GM18517 (cell line): Measurements from ENCODE around the gene MPPED1.

Source experiments
- ATAC-seq: cut with Tn5 transposase; IDR thresholded peaks from one replicate; pipeline ENCODE4 v1.9.1; 2021; ENCODE audit warnings: mild to moderate bottlenecking, moderate library complexity; ENCODE audit not compliant: unreplicated experiment

The MPPED1 gene

DNA sequence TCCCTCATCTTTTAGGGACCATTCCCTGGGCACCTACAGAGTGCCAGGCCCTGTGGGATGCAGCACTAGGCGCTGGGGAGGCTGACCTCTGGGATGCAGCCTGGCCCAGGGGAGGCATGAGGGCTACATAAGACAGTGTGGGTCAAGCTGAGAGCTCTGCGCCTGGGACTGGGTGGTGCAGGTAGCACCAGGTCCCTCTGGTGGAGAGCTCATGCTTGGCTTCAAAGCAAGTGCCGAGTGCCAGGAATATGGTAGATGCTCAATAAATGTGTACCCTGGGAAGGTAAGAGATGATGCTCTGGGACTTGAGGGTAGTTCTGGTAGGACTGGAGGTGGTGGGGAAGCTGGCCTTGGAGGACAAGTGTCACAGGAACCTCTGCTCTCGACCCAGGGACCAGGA, 2.0 kb upstream of the MPPED1 start:
- ATAC-seq, result no peak

DNA sequence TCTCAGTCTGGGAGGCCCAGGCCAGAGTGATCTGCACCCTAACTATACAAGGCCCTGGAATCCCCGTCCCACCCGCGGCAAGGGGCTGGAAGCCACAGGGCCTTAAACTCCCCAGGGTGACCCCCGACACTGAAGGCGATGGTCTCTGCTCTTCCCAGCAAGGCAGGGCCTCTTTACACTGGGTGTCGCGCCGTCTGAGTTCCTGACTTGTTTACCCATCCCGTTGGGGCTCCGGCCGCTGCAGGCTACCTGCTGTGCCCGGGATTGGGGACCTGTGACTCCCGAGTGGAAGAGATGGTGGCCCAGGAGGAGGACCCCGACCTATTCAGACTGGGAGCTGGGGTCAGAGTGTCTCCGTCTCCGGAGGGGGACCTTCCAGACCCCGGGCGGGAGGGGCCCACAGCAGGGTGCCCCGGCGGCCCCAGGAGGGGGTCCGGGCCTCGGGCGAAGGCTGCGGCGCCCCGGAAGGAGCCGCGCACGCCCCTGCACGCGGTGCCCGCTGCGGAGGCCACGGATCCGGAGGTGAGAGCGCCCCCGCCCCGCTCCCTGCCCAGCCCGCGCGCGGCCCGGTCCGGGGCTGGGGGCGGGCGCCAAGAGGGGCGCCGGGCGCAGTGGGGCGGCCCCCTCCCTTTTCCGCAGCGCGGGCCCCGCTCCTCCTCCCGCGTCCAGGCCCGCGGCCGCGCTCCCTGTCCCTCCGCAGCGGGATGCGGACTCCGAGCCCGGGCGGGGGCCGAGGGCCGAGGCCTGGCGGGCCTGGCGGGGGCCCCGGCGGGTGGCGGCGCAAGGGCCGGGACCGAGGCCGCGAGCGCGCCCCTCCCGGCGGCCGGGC, 560 bp upstream of the MPPED1 start:
- ATAC-seq, result no peak

DNA sequence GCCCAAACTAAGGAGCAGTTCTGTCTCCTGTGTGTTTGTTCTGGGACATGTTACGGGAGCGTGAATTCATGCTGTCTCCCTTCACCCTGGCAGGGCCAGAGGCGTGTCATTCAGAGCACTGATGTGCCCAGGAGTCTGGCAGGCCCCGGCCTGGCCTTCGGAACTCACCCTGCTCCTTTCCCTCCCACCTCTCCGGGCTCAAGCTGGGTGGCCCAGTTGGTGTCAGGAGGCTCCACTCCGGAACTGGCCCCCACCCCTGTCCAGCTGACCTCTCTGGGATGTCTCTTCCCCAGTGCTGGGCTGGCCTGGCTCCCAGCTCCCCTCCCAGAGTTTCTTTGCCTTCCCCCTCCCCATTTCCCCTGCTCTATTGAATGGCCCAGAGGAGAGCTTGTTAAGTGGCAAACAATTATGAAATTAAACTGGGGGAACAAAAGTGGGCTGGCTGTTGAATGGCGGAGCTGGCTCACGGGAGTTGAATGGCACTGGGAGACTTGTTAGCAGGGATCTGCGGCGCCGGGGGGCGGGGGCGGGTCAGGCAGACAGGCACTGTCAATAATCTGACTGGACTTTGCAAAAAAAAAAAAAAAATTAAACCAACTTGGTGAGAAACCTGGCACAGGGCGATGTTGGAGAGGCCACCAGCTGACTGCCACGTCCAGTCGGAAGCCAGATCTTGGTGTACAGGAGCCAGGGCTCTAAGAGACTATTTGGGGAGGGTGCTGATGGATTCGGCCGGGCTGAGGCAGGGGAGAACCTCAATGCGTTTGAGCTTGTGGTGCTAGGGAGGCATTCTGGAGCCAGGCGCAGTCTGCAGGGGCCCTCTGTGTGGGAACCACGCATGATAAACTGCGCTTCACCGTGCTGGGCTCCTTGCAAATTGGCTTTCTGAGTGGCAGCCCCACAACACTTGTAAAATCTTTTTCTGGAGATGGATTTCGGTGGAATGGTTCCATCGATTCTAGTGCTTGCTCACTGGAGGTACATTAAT, 1.3 kb downstream of the MPPED1 start:
- no peak for ATAC-seq

DNA sequence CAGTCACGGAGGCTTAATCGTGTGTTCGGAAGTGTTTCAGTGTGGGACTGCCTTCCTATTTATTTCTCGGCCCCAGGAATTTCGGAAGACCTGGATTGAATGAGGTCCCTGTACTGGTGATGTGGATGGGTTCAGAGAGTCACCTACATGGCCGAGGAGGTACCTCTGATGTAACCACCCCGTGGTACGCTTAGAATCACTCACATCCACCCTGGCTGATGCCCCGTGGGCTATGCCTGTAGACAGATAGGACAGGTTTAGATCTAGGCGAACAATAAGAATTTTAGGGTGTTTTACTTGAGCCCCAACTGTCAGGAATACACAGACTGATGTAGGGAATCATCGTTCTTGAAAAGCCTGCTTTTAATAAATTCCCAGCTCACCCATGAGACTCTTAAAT, 2.0 kb downstream of the MPPED1 start:
- ATAC-seq, result no peak

DNA sequence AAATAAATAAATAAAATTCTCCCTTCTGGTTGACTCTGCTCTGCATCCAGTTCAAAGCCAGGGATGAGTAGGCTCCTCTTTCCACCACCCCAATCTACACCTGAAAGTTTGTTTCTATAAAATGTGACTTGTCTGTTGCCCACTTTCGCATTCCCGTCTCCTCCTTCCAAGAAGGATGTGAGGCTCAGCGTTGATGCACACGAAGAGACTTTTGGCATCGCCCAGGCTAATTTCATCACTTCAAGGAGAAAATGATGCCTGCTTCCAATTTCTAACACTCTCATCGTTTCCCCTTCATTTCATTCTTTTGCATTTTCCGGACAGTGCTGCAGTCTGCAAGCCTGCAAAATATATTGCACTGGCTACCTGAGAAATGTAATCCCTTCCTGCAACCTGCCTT, 3.9 kb downstream of the MPPED1 start:
- ATAC-seq, result no peak

DNA sequence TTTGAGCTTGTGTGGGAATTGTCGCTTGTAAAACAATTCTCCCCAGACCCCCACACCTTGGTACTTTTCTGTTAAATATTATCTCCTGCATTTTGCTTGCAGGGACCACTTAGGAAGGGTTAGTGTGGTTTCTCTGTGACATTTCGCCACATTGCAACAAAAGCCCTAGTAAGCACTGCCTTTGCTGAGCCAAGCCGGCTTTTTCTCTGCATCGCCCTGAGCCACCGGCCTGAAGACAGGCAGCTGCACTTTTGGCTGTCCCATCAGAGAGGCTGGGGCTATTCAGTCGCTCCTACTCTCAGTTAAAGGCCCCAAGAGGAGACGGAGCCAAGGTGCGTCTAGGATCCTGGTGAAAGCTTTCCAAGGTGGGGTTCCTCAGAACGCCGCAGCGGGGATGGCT, 5.7 kb downstream of the MPPED1 start:
- no peak for ATAC-seq

DNA sequence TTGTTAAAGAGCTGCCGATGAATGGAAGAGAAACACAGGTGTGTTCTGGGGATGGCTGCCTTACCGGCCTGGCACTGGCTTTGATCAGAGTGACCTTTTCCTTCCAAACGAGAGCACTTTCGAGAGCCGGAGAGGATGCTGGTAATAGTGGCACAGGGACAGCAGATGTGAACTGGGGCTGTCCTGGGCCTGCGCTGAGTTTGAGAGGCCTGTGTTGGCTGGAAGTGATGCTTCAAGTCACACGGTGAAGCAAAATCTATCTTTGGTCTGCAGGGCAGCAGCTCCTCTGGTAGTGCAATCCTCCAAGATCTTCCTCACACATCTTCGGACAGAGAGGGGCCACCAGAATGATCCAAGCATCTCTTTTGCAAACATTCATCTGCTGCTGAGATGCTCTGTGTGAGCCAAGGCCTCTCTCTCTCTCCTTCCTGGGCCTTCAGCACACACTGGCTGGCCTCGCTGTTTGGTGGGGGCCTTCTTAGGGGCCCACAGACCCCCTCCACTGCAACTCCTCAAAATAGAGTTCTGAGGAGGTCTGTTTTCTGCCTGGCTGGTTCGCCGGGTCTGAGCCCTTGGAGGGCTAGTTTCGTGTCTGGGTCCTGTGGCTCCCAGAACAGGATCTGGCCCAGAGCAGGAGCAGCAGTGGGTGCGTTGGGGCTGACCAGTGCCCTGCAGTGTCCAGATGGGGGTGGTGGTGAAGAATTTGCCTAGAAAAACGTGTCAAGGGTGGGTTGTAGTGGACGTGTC, 6.4 kb downstream of the MPPED1 start:
- ATAC-seq, result no peak

DNA sequence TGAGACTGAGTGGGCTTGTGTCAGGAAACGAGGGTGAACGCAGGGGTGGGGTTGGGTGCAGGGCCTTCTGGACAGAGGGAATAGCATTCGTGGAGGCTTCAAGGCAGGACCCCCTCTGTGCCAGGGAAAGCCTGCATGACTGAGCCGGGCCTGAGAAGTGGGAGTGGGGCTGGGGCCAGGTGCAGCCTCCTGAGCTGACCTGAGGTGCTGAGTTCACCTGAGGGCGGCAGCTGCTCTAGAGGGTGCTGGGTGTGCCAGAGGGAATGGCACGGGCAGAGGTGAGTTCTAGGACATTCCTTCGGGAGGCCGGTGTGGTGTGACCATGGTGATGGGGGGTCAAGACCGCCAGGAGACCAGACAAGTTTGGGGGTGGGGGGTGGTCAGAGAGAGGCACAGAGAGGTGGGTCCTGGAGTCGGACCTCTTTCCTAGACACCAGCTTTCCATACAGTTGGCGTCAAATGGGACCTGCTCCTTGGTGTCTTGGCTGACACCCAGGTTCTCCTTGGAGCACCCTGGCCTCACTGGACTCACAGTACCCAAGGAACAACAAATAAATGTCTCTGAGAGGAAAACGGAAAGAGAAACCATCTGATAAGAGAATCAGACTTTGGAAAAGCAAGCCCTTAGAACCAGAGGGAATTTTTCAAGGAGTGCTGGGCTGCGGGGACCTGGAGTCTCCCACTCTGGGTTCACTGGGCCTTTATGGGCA, 7.7 kb downstream of the MPPED1 start:
- ATAC-seq, result no peak

DNA sequence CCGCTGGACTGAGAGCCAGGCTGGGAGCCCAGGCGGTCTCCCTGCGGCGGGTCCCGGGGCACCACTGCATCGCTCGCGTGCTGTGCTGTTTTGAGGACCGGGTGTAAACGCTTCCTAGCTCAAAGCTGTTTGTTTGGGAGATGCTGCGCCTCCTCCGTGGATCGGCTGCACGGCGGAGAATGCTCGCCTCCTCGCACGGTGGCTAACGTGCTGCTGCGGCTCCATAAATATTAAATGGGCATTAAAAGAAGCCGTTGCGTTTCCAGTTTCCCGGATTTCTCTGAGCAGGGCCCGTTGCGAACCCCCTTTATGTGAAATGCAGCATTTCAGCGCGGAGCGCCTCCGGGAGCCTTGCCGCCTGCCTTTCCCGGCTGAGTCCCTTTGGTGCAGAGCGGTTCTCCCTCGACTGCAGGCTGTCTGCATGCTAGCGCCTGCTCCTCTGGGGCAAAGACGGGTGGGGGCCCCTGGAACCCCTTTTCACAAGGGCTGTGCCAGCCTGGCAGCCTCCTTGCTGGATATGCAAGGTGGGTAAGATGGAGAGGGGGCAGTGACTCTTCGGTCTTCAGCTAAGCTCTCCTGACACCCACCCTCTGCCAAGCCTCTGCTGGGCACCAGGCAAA, 9.3 kb downstream of the MPPED1 start:
- no peak for ATAC-seq

DNA sequence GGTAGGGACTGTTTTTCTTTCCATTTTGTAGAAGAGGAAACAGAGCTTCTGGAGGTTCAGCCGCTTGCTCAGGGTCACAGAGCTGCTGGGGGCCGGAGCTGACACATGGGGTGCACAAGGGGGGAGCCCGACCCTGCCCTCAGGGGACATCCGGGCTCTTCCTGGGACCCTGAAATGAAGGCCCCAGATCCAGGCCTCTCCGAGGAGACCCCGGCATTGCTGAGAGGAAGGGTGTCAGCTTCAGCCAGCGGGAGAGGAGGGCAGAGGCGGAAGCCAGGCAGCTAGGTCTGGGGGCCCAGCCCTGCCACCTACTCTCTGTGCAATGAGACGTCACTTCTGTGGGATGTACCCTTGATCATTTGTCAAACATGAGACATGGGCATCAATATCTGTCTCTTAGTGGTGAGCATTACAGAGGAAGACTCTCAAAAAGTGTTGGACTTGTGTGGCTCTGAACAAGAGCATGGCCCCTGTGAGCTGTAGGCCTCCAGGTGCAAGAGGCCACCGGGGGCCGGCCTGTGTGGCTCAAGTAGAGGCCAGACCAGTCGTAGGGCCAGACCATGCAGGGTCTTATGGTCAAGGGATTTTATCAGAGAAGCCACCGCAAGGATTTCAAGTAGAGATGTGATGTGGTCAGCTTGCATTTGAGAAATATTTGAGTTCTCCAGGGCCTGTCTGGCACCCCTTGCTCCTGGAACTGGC, 10.3 kb downstream of the MPPED1 start:
- ATAC-seq, result no peak

DNA sequence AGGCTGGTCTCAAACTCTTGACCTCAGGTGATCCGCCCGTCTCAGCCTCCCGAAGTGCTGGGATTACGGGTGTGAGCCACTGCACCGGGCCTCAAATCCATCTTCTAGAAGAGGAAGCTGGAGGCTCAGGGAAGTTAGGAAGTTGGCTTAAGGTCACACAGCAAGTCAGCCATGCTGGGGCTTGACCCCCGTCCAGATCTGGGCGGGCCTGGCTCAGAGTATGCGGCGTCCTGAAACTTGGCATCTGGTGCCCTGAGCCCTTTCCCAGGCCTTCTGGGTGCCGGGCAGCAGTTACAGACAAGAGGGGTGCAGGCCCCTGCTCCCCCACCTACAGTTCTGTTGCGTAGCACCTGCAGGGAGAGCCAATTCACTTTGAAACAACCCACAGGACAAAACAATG, 11.2 kb downstream of the MPPED1 start:
- no peak for ATAC-seq

DNA sequence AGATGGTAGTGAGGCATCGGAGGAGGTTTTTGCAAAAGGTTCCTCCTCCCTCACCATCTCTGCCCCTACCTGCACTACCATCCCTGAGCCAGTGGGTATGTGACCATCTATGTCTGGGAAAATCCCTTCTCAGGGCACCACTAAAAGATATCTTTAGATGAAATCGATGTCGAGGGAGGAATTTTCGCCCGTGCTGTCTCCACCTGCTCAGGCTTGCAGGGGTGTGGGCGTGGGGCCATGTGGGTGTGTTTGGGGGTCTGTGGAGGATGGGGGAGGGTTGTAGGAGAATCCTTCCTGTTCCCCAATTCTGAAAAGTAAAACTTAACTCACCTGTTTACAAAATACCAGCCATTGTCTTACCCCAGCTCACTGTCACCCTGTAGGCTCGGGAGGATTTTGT, 12.4 kb downstream of the MPPED1 start:
- ATAC-seq, result no peak

DNA sequence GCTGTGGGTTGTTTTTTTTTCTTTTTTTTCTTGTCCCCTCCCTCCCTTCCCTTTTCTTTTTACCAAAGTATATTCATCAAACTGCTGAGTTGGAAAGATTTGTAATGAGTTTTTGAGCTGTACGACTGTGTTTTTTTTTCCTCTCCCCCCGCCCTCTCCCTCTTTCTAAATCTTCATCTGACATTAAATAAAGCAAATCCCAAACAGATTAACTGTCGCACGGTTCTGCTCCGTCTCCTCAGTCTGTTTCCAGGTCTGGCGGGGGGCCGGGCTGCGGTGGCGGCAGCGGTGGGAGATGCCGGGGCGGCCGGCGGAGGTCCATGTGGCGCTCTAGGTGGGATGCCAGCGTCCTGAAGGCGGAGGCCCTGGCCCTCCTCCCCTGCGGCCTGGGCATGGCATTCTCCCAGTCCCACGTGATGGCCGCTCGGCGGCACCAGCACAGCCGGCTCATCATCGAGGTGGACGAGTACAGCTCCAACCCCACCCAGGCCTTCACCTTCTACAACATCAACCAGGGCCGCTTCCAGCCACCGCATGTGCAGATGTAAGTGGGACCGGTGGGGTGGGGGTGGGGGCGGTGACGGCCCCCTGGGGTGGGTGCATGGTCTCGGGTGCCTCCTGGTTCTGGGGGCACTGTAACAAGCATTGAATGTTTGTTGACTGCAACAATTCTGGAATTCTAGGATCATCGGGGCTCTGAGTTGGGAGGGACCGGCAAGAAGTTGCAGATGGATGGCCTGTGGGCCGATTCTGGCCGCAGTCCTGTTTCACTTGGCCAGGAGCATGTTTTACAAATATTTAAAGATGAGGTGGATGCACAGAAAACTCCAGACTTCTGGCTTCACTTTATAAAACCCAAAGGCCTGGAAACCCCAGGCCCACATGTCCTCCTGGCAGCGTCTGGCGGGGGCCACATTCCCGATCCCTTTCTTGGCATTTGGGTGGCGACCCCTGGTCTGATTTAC, 13.1 kb downstream of the MPPED1 start:
- ATAC-seq, result no peak

DNA sequence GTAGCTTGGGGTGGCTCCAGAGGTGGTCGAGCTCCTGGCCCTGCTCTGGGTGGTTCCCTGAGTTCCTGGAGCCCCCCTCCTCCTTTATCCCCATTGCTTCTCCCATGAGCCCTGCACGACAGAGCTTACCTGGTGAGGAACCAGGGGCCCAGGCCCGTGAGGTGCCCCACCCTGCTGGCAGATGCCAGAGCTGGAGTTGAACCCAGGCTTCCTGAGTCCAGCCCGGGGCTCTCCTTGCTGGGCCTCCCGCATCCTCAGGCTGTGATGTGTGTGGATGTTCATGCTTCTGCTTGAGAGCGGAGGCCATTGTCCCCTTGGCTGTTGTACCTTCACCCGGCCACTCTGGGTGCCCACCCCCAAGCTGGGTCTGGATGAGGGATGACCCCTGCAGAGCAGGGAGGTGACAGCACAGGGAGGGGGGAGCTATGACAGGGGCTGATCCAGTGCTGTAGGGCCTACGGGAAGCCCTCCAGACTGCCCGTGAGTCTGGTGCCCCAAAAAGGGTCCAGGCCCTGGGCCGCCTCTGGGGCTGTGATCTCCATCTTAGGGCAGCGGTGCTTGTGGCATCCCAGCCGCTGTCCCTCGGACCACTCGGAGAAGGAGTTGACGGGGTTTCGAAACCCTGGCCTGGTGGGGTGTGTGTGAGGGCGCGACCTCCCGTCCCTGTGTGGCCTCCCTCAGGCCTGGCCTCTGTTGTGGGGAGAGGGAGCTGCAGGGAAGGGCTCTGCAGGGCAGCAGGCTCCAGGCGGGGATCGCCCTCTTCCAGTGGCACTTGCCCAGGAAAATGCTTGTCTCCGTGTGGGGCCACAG, 14.4 kb downstream of the MPPED1 start:
- ATAC-seq, result no peak

DNA sequence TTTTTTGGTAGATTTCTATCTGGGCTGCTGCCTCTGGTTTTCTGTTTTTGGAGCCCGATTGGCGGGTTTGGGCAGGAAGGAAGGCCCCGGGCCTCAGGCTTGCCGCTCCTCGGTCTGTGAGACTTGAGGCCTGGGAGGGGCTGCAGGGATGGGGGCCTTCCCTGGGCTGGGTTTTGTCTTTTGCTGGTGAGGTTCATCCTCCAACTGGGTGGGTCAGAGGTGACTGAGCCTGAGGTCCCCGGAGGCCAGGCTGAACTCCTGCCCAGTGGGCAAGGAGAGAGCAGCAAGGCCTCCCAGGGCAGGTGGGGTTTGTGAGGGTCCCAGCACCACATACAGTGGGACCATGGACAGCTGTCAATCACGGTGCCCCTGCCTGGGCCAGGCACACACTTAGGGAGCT, 15.0 kb downstream of the MPPED1 start:
- no peak for ATAC-seq

DNA sequence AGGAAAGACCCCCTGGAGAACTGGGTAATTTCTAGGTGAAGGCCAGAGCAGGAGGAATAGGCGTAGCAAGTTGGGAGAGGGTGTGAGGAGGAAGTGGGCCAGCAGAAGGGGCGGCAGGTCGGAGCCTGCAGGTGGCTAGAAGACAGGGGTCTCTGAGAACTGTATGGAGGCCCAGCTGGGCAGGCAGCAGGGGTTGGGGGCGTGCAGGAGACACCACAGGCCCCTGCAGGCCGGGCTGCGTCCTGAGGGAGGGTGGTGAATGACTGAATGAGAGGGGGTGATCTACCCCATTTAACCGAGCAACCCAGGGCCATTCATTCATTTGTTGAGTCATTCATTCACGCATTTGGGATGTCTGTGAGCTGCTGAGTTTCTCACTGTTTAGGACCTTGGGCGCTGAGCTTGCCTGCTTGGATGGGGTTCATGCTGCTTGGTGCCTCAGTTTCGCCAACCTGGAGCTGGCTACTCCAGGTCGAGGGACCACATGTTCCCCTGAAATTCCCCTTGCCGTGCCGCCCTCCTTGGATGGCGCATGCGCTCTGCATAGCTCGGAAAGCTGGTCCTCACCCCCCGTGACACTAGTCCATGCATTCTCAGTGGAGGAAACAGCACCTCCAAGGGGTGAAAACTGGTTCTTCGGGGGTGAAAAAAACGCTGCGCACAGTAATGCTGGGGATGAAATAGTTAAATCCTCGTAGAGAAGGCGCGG, 15.6 kb downstream of the MPPED1 start:
- no peak for ATAC-seq

DNA sequence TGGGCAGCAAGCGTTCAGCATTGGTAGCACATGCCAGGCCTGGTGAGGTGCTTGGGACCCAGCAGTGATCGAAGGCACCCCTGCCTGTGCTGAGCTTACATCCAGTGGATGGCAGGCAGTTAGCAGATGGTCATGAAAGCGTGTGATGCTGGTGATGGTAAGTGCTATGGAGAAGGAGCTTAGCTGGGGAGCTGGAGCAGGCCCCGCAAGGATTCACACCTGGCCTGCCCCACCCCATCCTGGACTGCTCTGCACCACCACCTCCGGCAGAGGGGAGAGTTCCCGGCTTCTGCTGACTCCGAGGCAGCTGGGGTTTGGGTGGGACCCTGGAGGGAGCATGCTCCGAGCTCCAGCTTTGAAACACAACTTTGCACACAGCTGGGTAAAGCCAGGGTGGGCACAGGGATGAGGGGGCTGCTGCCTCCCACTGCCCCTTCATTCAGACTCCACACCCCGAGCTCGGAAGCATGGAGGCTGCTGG, 16.2 kb downstream of the MPPED1 start:
- no peak for ATAC-seq
